HepG2 (cell line): ENCODE data around the gene GPR137. TPM values are rescaled to one million over a fixed set of nuclear protein-coding genes. Genes with fewer than 3 reads are reported as not detected.
A peak's percentile ranks its signal among the peaks of the same experiment; 100 is the strongest.

Source experiments
- ARNTL ChIP-seq: sonication (generic); formaldehyde crosslinking; IDR thresholded peaks from 2 replicates; pipeline ENCODE4 v1.4.0; 2020; ENCODE audit warnings: mild to moderate bottlenecking, missing genetic modification reagents
- CEBPB ChIP-seq: IDR thresholded peaks from 2 replicates; pipeline ENCODE4 v1.6.1; 2011; ENCODE audit warnings: low read depth, low read length, improper control_type of control experiment, borderline replicate concordance
- FOXK1 ChIP-seq: sonication (generic); formaldehyde crosslinking; IDR thresholded peaks from 2 replicates; pipeline ENCODE4 v1.4.0; 2020; ENCODE audit warnings: low read depth, missing genetic modification reagents, borderline replicate concordance
- FOXP1 ChIP-seq, 2 experiments: fragments of 450-650 bp in 1 of 2; IDR thresholded peaks; 2 replicates each; pipeline ENCODE4 v1.6.1; 2017 to 2018; ENCODE audit warnings: antibody characterized with exemption in 1 of 2
- GLMP ChIP-seq: sonication (generic); formaldehyde crosslinking; IDR thresholded peaks from 2 replicates; pipeline ENCODE4 v1.9.0; 2021; ENCODE audit warnings: missing genetic modification reagents, mild to moderate bottlenecking, borderline replicate concordance
- HOMEZ ChIP-seq: IDR thresholded peaks from 2 replicates; pipeline ENCODE4 v1.6.1; 2016; ENCODE audit warnings: low read depth
- HOXD1 ChIP-seq: sonication (generic); formaldehyde crosslinking; IDR thresholded peaks from 2 replicates; pipeline ENCODE4 v1.5.0; 2020; ENCODE audit warnings: missing genetic modification reagents
- MEIS1 ChIP-seq: sonication (generic); formaldehyde crosslinking; IDR thresholded peaks from 2 replicates; pipeline ENCODE4 v1.9.0; 2021; ENCODE audit warnings: mild to moderate bottlenecking, missing genetic modification reagents, moderate library complexity, borderline replicate concordance
- PHF8 ChIP-seq: sonication (generic); formaldehyde crosslinking; IDR thresholded peaks from 2 replicates; pipeline ENCODE4 v1.5.0; 2020; ENCODE audit warnings: missing genetic modification reagents
- POLR2G ChIP-seq: fragments of 200-400 bp; formaldehyde crosslinking; IDR thresholded peaks from 2 replicates; pipeline ENCODE4 v1.6.1; 2018; ENCODE audit warnings: mild to moderate bottlenecking, low read depth, low read length, moderate library complexity
- RFX5 ChIP-seq: IDR thresholded peaks from 2 replicates; pipeline ENCODE4 v1.6.1; 2011; ENCODE audit warnings: low read depth, low read length, improper control_type of control experiment
- RNF2 ChIP-seq: fragments of 450-650 bp; conservative IDR thresholded peaks from 2 replicates; pipeline ENCODE4 v1.6.1; 2016; ENCODE audit warnings: low read depth
- SOX6 ChIP-seq, 2 experiments: fragments of 450-650 bp in 1 of 2; sonication (generic) in 1 of 2; formaldehyde crosslinking in 1 of 2; IDR thresholded peaks; 2 replicates each; pipeline versions ENCODE4 v1.4.0 to v1.6.1; 2017 to 2020; ENCODE audit warnings: antibody characterized with exemption in 1 of 2, mild to moderate bottlenecking in 1 of 2, missing genetic modification reagents in 1 of 2
- TBX3 ChIP-seq: fragments of 450-650 bp; IDR thresholded peaks from 2 replicates; pipeline ENCODE4 v1.6.1; 2017; ENCODE audit warnings: antibody characterized with exemption, mild to moderate bottlenecking, inconsistent platforms, borderline replicate concordance
- ZNF256 ChIP-seq: sonication (generic); formaldehyde crosslinking; conservative IDR thresholded peaks from 2 replicates; pipeline ENCODE4 v1.4.0; 2020; ENCODE audit warnings: missing genetic modification reagents
- ZNF280D ChIP-seq: sonication (generic); formaldehyde crosslinking; IDR thresholded peaks from 2 replicates; pipeline ENCODE4 v1.5.1; 2020; ENCODE audit warnings: mild to moderate bottlenecking, missing genetic modification reagents
- ZNF354B ChIP-seq: sonication (generic); formaldehyde crosslinking; IDR thresholded peaks from 2 replicates; pipeline ENCODE4 v1.8.0; 2022; ENCODE audit warnings: mild to moderate bottlenecking, missing genetic modification reagents
- ZNF577 ChIP-seq: sonication (generic); formaldehyde crosslinking; IDR thresholded peaks from 2 replicates; pipeline ENCODE4 v1.4.0; 2020; ENCODE audit warnings: mild to moderate bottlenecking, low read depth, missing genetic modification reagents, borderline replicate concordance
- ZNF598 ChIP-seq: sonication (generic); formaldehyde crosslinking; IDR thresholded peaks from 2 replicates; pipeline ENCODE4 v1.5.1; 2020; ENCODE audit warnings: mild to moderate bottlenecking, missing genetic modification reagents, borderline replicate concordance
- ZNF614 ChIP-seq: IDR thresholded peaks from 2 replicates; pipeline ENCODE4 v1.6.1; 2018; ENCODE audit warnings: missing biosample characterization, missing genetic modification reagents, inconsistent platforms, borderline replicate concordance
- polyA plus RNA-seq, 8 experiments: library from polyadenylated mRNA; depleted of rRNA in 3 of 8; stranded (reverse) in 7 of 8; unstranded in 1 of 8; fragments of >200 nt; fragmentation: Illumina TruSeq in 4 of 8; extraction: Trizol in 4 of 8; gene quantifications; 2 replicates each; pipeline versions ENCODE4 v1.2.1 to v1.2.3, GENCODE V29; 2011 to 2016; ENCODE audit warnings: low read depth in 4 of 8, missing spikeins in 1 of 8, mixed read lengths in 1 of 8; ENCODE audit not compliant: insufficient read depth in 1 of 8
- total RNA-seq, 5 experiments: library from RNA; depleted of rRNA; stranded (reverse); fragments of >200 nt; fragmentation: Illumina TruSeq; extraction: Trizol; gene quantifications; 2 replicates each; pipeline ENCODE4 v1.2.3, GENCODE V29; 2016; ENCODE audit warnings: low read depth in 1 of 5

GPR137 gene
- total and polyA plus RNA-seq, 2 of the 13 experiments (the other 11 are each of a cell fraction or from before 2014, with no cell fraction given): 8.5 to 13.2 TPM

- TF ChIP-seq ZNF577 (CRISPR knock-in tag) (no peak), POLR2G (peak; percentile 63; the same call in 1 of the 2 replicates), ZNF256 (CRISPR knock-in tag) (no peak), TBX3 (no peak), ZNF614 (no peak; the same call in 1 of the 2 replicates), HOMEZ (CRISPR knock-in tag) (no peak), ZNF598 (CRISPR knock-in tag) (no peak), CEBPB (no peak), FOXK1 (CRISPR knock-in tag) (no peak), PHF8 (no peak), GLMP (CRISPR knock-in tag) (no peak), RFX5 (no peak), ARNTL (CRISPR knock-in tag) (0 out of 2 replicates have a peak, but pooled peaks have one; percentile 27), FOXP1 (IDR thresholded peaks at IDR 0.05) (no peak), FOXP1 (CRISPR knock-in tag; IDR thresholded peaks at IDR 0.05) (no peak), HOXD1 (CRISPR knock-in tag) (no peak), RNF2 (no peak), SOX6 (IDR thresholded peaks at IDR 0.05) (no peak), SOX6 (CRISPR knock-in tag; IDR thresholded peaks at IDR 0.05) (no peak), ZNF354B (no peak), ZNF280D (no peak), MEIS1 (CRISPR knock-in tag) (no peak)
Observed at GRCh38 chr11:64251016-64251752, 34.5 kb upstream of the GPR137 start, which contains the start of gene PLCB3 (continued).
